HG02885 (cell line): ENCODE results near the gene SPATA20.

Source experiments
- ATAC-seq: cut with Tn5 transposase; IDR thresholded peaks from one replicate; pipeline ENCODE4 v1.9.1; 2021; ENCODE audit warnings: mild to moderate bottlenecking; ENCODE audit not compliant: unreplicated experiment, poor library complexity

The SPATA20 gene

DNA sequence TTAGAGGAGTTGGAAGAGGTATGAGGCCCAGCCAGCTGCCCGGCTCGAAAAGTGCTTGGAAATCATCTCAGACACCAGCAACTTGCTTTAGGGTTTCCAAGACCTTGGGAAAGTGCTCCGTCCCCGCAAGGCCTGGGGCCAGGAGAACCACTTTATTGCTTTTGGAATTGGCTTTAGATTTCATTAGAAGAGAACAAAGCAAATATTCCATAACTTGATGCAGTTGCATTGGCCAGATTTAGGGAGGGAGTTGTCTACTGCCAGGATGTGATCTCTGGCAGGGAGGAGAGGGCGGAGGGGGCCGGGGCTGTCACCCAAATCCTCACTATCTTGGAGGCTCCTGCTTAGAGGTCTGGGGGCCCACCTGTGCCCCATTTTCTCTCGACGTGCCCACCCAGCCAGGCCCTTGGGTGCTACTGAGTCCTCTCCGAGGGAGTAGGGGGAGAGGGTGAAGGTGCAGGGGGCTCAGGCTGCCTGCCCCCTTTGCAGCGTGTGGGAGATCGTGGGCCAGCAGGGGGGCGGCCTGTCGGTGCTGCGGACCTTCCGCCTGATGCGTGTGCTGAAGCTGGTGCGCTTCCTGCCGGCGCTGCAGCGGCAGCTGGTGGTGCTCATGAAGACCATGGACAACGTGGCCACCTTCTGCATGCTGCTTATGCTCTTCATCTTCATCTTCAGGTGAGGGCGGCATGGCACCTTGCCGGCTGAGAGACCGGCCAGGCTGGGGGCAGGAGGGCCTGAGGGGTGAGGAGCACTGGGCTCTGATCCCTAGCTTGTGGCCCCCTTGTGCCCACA, 44.2 kb downstream of the SPATA20 start:
- no peak for ATAC-seq

DNA sequence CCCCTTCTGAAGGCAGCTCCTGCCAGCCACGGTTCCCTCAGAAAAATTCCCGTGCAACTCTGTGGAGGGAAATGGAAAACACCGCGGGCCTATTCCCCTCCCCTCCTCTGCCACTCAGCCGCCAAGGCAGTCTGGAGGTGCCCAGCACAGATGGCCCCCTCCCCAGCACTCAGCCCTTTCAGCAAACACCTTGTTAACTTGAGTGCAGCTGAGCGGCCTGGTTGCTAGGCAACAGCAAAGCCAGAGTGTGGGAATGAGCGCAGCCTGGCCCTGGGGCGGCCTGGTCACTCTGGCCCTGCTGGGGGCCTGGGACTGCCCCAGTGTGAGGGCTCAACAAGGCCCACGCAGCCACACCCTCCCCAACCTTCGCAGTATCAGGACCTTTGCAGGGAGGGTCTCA, 46.3 kb downstream of the SPATA20 start:
- no peak for ATAC-seq

DNA sequence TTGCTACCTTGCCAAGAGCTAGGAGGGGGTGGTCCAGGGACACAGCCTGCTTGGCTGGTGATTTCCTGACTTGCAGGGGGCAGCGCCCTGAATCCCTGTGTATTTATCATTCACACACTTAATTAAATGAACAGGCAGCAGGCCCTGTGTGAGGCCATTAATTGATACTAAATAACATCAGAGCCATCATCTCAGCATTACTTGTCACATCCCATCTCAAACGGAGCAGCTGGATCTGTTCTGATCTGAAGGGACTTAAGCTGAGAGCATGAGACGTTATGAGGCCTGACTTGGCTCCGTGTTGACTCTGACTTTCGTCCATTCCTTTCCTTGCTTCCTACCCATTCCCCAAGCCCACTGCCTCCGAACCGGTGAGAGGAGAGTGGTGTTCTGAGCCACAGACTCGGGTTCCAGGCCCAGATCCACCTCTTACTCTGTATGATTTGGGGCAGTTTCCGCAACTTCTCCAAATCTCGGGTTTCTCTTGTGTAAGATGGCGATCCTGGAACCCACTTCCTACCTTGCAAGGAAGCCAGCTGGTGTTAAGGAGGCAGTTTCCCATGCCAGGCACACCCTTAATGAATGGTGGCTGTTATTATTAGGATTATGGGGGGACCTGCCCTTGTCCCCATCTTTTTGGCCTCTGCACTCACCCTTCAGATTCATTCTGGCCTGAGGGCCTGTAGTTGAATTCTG, 47.3 kb downstream of the SPATA20 start:
- no peak for ATAC-seq

DNA sequence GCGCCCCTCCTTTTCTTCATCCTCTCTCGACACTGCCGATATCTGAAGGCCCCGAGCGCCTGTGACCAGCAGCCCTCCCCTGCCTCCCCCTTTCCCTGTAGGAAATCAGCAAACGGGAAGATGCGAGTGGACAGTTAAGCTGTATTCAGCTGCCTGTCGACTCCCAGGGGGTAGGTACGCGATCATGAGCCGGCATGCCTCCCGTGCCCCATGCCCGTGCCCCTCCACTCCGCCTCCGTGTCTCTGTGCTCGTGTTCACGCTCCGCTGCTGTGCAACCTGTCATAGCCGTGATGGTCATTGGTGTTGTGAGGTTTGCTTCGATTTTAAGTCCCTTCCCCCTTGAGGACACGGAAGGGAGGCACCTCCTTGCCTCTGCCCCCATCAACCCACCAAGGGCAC, 47.9 kb downstream of the SPATA20 start:
- ATAC-seq, result no peak

DNA sequence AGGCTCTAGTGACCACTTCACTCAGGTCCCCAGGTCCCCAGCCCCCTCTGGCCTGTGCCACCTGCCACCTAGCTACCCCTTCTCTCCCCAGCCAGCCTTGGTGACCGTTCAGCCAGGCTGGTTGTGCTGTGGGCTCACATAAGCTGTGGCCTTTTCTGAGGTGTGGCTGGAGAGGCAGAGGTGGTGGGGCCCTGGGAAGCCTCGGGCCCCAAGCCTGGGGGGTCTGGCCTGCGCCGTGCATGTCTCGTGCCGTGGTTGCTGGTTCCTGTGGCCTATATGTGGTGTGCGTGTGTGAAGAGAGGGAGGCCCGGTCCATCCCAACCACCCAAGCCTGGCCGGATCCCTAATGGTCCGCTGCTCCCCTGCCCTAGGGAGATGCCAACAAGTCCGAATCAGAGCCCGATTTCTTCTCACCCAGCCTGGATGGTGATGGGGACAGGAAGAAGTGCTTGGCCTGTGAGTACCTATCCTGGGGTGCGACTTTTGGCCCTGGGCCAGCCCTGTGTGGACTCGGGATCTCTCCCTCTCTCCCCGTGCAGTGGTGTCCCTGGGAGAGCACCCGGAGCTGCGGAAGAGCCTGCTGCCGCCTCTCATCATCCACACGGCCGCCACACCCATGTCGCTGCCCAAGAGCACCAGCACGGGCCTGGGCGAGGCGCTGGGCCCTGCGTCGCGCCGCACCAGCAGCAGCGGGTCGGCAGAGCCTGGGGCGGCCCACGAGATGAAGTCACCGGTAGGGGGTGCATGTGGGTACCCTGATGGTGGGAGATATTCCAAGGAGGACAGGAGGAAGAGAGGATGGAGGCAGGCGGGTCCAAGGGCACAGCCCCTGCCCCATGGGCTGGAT, 49.4 kb downstream of the SPATA20 start:
- ATAC-seq, result no peak

DNA sequence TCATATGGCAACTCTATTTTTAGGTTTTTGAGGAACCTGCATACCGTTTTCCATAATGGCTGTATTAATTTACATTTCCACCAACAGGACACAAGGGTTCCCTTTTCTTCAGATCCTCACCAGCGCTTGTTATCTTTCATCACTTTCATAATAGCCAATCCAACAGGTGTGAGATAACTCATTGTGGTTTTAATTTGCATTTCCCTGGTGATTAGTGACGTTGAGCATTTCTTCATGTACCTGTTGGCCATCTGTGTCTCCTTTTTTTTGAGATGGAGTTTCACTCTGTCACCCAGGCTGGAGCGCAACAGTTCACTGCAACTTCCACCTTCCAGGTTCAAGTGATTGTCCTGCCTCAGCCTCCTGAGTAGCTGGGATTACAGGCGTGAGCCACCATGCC, 51.5 kb downstream of the SPATA20 start:
- no peak for ATAC-seq

DNA sequence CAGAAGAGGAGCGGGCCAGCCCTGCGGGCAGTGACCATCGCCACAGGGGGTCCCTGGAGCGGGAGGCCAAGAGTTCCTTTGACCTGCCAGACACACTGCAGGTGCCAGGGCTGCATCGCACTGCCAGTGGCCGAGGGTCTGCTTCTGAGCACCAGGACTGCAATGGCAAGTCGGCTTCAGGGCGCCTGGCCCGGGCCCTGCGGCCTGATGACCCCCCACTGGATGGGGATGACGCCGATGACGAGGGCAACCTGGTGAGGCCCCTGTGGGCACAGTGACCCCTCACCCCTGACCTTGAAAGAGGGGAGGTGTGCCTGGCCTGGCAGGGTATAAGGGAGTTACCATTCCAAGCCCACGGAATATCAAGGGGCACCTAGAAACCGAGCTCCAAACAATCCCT, 52.6 kb downstream of the SPATA20 start:
- no peak for ATAC-seq

DNA sequence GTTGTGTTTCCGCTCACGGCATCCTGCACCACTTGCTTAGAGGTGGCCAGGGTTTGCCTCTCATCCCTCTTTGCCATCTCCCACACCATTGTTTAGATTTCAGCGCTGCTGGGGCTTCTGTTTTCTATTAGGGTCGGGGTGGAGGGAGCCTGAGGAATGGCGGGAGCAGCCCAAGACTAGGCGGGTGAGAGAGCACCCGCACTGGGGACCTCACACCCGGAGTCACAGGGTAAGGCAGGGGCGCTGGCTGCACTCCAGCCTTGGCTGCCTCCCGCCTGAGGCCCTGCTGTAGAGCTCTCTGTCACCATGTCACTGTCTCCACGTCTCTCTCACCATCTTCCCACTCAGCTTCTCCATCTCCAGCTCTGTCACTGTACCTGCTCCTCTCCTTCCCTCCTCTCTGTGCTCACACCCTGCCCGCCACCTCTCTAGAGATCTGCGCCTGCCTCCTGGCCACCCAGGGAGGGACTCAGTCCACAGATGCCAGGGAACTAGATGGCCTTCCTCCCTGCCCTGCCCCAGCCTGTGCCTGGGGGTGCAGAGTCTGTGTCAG, 54.9 kb downstream of the SPATA20 start:
- ATAC-seq, result no peak

DNA sequence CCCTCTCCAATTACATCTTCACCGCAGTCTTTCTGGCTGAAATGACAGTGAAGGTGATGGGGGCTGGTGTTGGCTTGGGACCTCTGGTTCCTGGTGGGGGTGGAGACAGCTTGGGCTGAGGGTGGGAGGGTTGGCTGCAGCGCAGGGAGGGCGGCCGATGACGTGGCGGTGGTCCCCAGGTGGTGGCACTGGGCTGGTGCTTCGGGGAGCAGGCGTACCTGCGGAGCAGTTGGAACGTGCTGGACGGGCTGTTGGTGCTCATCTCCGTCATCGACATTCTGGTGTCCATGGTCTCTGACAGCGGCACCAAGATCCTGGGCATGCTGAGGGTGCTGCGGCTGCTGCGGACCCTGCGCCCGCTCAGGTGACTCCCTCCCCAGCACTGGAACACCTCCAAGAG, 55.9 kb downstream of the SPATA20 start:
- no peak for ATAC-seq

DNA sequence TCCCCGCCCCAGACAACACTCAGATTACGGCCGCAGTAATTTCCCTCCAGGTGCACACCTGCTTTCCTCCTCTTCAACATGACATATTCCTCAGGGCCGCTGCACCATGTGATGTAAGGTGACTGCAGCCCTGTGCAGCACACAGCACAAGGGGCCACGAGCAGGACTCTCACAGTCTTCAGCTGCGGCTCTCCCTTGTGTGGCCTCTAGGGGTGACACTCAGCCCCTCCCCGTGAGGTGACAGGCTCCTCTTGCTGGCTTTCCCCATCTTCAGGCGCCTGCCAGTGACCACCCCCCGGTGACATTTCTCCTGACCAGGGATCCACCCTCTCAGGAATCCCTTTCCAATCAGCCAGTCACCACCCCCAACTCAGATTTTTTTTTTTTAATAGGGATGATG, 56.4 kb downstream of the SPATA20 start:
- no peak for ATAC-seq

DNA sequence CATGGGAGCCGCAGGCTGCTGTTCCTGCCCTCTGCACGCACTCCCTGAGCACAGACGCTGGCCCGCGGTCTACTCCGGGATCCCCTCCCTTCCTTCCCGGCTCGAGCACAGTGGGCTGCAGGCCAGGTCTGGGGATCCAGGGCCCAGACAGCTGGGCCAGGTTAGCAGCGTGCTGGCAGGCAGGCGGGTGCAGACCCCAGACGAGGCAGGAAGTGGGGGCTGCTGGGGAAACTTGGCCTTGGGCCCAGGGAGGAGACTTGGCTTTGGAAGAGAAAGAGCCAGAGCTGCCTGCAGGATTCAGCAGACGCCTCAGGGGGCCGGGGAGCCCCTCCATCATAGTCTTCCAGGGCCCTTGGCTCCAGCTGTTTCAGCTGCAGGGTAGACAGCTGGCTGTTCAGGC, 57.5 kb downstream of the SPATA20 start:
- no peak for ATAC-seq

DNA sequence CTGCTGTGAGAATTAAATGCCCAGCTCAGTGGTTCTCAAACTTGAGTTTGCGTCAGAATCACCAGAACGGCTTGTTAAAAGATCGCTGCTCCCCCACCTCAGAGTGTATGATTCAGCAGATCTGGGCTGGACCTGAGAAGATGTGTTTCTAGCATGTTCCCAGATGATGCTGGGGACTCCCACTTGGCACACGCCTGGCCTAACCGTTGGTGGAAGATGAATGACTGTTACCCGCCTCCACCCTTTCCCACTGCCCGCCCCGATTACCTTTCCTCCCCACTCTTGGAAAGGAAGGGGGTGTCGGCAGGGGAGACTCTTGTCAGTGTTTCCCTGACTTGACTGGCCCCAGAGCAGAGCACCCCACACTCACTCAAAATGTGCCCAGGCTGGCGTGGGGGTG, 58.5 kb downstream of the SPATA20 start:
- no peak for ATAC-seq
